ENCODE measurements around the gene ADAMTS7.

DNA sequence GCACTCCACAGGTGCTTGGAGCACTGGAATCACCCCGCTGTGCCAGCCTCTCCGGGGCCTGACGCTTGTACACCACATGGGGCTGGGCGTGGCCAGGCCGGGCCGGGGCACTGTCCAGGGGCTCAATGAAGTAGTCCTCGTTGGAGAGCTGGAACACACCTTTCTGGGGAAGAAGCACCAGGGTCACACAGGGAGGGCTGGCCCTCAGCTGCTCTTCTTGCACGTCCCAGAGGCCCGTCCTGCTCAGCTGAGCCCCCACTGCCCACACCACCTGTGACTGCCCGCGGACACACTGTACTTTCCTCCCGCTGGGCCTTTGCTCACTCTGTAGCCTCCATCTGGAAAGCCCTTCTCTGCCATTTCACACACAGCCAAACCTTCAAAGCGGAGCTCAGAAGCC lies 13.3 kb downstream of the ADAMTS7 start:
- TF ChIP-seq, protein P1, sequence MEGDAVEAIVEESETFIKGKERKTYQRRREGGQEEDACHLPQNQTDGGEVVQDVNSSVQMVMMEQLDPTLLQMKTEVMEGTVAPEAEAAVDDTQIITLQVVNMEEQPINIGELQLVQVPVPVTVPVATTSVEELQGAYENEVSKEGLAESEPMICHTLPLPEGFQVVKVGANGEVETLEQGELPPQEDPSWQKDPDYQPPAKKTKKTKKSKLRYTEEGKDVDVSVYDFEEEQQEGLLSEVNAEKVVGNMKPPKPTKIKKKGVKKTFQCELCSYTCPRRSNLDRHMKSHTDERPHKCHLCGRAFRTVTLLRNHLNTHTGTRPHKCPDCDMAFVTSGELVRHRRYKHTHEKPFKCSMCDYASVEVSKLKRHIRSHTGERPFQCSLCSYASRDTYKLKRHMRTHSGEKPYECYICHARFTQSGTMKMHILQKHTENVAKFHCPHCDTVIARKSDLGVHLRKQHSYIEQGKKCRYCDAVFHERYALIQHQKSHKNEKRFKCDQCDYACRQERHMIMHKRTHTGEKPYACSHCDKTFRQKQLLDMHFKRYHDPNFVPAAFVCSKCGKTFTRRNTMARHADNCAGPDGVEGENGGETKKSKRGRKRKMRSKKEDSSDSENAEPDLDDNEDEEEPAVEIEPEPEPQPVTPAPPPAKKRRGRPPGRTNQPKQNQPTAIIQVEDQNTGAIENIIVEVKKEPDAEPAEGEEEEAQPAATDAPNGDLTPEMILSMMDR (IDR thresholded peaks at IDR 0.05; ENCODE audit: poor library complexity, severe bottlenecking), result no peak
- TF ChIP-seq RAD21 (conservative IDR thresholded peaks at IDR 0.05) (no peak), TAF1 (IDR thresholded peaks at IDR 0.05; ENCODE audit: low read depth) (no peak), POLR2AphosphoS5 (IDR thresholded peaks at IDR 0.05) (no peak)
- TF ChIP-seq, protein P2, sequence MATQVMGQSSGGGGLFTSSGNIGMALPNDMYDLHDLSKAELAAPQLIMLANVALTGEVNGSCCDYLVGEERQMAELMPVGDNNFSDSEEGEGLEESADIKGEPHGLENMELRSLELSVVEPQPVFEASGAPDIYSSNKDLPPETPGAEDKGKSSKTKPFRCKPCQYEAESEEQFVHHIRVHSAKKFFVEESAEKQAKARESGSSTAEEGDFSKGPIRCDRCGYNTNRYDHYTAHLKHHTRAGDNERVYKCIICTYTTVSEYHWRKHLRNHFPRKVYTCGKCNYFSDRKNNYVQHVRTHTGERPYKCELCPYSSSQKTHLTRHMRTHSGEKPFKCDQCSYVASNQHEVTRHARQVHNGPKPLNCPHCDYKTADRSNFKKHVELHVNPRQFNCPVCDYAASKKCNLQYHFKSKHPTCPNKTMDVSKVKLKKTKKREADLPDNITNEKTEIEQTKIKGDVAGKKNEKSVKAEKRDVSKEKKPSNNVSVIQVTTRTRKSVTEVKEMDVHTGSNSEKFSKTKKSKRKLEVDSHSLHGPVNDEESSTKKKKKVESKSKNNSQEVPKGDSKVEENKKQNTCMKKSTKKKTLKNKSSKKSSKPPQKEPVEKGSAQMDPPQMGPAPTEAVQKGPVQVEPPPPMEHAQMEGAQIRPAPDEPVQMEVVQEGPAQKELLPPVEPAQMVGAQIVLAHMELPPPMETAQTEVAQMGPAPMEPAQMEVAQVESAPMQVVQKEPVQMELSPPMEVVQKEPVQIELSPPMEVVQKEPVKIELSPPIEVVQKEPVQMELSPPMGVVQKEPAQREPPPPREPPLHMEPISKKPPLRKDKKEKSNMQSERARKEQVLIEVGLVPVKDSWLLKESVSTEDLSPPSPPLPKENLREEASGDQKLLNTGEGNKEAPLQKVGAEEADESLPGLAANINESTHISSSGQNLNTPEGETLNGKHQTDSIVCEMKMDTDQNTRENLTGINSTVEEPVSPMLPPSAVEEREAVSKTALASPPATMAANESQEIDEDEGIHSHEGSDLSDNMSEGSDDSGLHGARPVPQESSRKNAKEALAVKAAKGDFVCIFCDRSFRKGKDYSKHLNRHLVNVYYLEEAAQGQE (IDR thresholded peaks at IDR 0.05; ENCODE audit: borderline replicate concordance), result no peak

Measured in neural cell (in vitro differentiated cells).